WTC11 (cell line): Measurements from ENCODE around the gene SIX2.

Experiments used
- CTCF ChIP-seq: fragments of 200-600 bp; IDR thresholded peaks from 2 replicates; pipeline ENCODE4 v1.8.0; 2022; ENCODE audit warnings: antibody characterized with exemption
- FOXJ3 ChIP-seq: sonication (generic); formaldehyde crosslinking; IDR thresholded peaks from 2 replicates; pipeline ENCODE4 v1.9.0; 2021; ENCODE audit warnings: missing genetic modification reagents, mild to moderate bottlenecking, borderline replicate concordance
- RELA ChIP-seq: sonication (generic); formaldehyde crosslinking; IDR thresholded peaks from 2 replicates; pipeline ENCODE4 v1.8.1; 2022; ENCODE audit warnings: missing genetic modification reagents, mild to moderate bottlenecking, borderline replicate concordance
- SP1 ChIP-seq: sonication (generic); formaldehyde crosslinking; conservative IDR thresholded peaks from 2 replicates; pipeline ENCODE4 v1.8.1; 2022; ENCODE audit warnings: missing genetic modification reagents
- ZNF396 ChIP-seq: fragments of 250-450 bp; sonication (Bioruptor Pico); IDR thresholded peaks from 2 replicates; pipeline ENCODE4 v1.8.0; 2021; ENCODE audit warnings: mild to moderate bottlenecking, moderate library complexity, borderline replicate concordance

DNA sequence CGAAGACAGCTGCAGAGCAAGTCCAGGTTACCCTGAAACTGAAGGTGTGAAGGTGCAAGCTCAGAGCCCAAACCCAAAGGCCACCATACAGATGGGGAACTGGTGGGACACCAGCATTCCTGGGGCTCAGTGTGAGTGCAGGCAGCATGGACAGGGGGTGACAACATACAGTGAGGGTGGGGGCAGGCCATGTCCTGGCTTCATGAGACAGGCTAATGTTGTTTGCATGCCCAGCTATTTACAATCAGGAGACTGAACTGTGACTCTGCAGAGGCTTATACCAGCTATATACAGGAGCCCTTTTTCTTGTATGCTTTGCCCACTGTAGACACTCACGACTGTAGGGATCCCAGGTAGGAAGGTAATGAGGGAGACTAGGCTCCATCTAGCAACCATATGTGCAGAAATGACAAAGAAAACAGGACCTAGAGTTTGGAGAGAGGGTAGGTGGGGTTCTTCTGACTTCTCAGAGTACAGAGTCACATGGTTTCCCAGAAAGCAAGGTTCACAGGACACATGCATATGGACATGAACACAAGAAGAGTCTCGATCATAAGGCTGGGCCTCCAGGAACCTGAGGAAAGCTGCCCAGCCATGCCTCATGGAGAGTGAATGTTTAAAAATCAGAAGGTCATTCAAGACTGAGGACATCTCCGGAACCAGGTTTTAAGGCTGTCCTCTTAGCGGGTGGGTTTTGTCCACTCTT, 41.4 kb downstream of the SIX2 start:
- no peak for TF ChIP-seq ZNF396 (CRISPR knock-in tag)
- TF ChIP-seq CTCF = no peak
- TF ChIP-seq RELA = no peak
- no peak for TF ChIP-seq FOXJ3 (CRISPR knock-in tag)
- TF ChIP-seq SP1 (CRISPR knock-in tag) = no peak
